K562 (cell line): ENCODE data around the gene NME8. TPM values are rescaled to one million over a fixed set of nuclear protein-coding genes. Genes with fewer than 3 reads are reported as not detected.

Source experiments
- CBFA2T3 ChIP-seq: fragments of 450-650 bp; IDR thresholded peaks from 2 replicates; pipeline ENCODE4 v1.6.1; 2017
- CXXC5 ChIP-seq: fragments of 250-450 bp; sonication (Bioruptor Pico); IDR thresholded peaks from 2 replicates; pipeline ENCODE4 v1.8.0; 2022; ENCODE audit warnings: inconsistent platforms, mild to moderate bottlenecking, moderate library complexity
- FOXJ2 ChIP-seq: fragments of 200-800 bp; sonication (Bioruptor generic); IDR thresholded peaks from 2 replicates; pipeline ENCODE4 v1.6.1; 2016; ENCODE audit warnings: missing genetic modification characterization, missing compliant biosample characterization
- GTF3C2 ChIP-seq: IDR thresholded peaks from 3 replicates; pipeline ENCODE4 v1.6.1; 2011; ENCODE audit warnings: borderline replicate concordance, mild to moderate bottlenecking, moderate library complexity; ENCODE audit not compliant: insufficient read length; ENCODE audit errors: extremely low read depth
- PML ChIP-seq: IDR thresholded peaks from 2 replicates; pipeline ENCODE4 v1.6.1; 2012; ENCODE audit warnings: low read length, inconsistent platforms
- POLR2AphosphoS2 ChIP-seq: IDR thresholded peaks from 2 replicates; pipeline ENCODE4 v1.6.1; 2012; ENCODE audit warnings: low read length, improper control_type of control experiment
- PRPF4 ChIP-seq: fragments of 200-400 bp; formaldehyde crosslinking; IDR thresholded peaks from one replicate; pipeline ENCODE4 v1.6.1; 2017; ENCODE audit warnings: low read length, low read depth, mild to moderate bottlenecking; ENCODE audit not compliant: insufficient read depth, poor library complexity, severe bottlenecking
- RBFOX2 ChIP-seq: fragments of 200-400 bp; formaldehyde crosslinking; IDR thresholded peaks from 2 replicates; pipeline ENCODE4 v1.6.1; 2017; ENCODE audit warnings: low read depth, mild to moderate bottlenecking, low read length, moderate library complexity
- SMARCC2 ChIP-seq: fragments of 450-650 bp; IDR thresholded peaks from 2 replicates; pipeline ENCODE4 v1.6.1; 2017; ENCODE audit warnings: antibody characterized with exemption, moderate library complexity, mild to moderate bottlenecking, low read depth
- SPI1 ChIP-seq: IDR thresholded peaks from 2 replicates; pipeline ENCODE4 v1.6.1; 2011; ENCODE audit warnings: low read depth, low read length, control low read depth, borderline replicate concordance
- SRSF1 ChIP-seq: fragments of 200-400 bp; formaldehyde crosslinking; IDR thresholded peaks from 2 replicates; pipeline ENCODE4 v1.6.1; 2017; ENCODE audit warnings: mild to moderate bottlenecking, low read depth, low read length, moderate library complexity
- TARDBP ChIP-seq: fragments of 450-650 bp; IDR thresholded peaks from 2 replicates; pipeline ENCODE4 v1.6.1; 2016
- TCFL5 ChIP-seq: fragments of 250-450 bp; sonication (Bioruptor Pico); conservative IDR thresholded peaks from 2 replicates; pipeline ENCODE4 v1.6.1; 2021; ENCODE audit warnings: mild to moderate bottlenecking, moderate library complexity, matching md5 sums
- ZBTB7A ChIP-seq: IDR thresholded peaks from 2 replicates; pipeline ENCODE4 v1.6.1; 2011; ENCODE audit warnings: low read depth, mild to moderate bottlenecking, low read length, moderate library complexity, borderline replicate concordance; ENCODE audit not compliant: control insufficient read depth
- ZNF124 ChIP-seq: sonication (generic); formaldehyde crosslinking; IDR thresholded peaks from 2 replicates; pipeline ENCODE4 v1.8.1; 2022; ENCODE audit warnings: missing genetic modification reagents
- polyA plus RNA-seq, 8 experiments: library from polyadenylated mRNA; depleted of rRNA in 4 of 8; stranded (reverse) in 5 of 8; unstranded in 3 of 8; fragments of >200 nt; fragmentation: Nextera tagmentation in 2 of 8; fragmentation: Illumina TruSeq in 1 of 8; extraction: Ambion mirVana in 2 of 8; extraction: Trizol in 1 of 8; gene quantifications; 2 replicates each; pipeline versions ENCODE4 v1.2.1 to v1.2.3, GENCODE V29; 2011 to 2014; ENCODE audit warnings: inconsistent platforms in 1 of 8, missing spikeins in 1 of 8
- total RNA-seq, 7 experiments: library from RNA; depleted of rRNA in 6 of 7; stranded (reverse); fragments of >200 nt in 6 of 7; fragmentation: Illumina TruSeq in 2 of 7; extraction: Trizol in 2 of 7; gene quantifications; 2 replicates each; pipeline versions ENCODE4 v1.2.1 to v1.2.3, GENCODE V29; 2011 to 2021; ENCODE audit warnings: low replicate concordance in 1 of 7
- TF ChIP-seq, protein P1 (sequence below), 2 experiments: fragments of 450-650 bp; formaldehyde crosslinking in 1 of 2; IDR thresholded peaks; 2 replicates each; pipeline versions ENCODE4 v1.4.0 to v1.6.1; 2014 to 2020; ENCODE audit warnings: mild to moderate bottlenecking in 2 of 2, borderline replicate concordance in 1 of 2, low read depth in 1 of 2

The NME8 gene
- total and polyA plus RNA-seq, 9 of the 15 experiments (the other 6 are each of a cell fraction or from before 2014, with no cell fraction given): not detected

DNA sequence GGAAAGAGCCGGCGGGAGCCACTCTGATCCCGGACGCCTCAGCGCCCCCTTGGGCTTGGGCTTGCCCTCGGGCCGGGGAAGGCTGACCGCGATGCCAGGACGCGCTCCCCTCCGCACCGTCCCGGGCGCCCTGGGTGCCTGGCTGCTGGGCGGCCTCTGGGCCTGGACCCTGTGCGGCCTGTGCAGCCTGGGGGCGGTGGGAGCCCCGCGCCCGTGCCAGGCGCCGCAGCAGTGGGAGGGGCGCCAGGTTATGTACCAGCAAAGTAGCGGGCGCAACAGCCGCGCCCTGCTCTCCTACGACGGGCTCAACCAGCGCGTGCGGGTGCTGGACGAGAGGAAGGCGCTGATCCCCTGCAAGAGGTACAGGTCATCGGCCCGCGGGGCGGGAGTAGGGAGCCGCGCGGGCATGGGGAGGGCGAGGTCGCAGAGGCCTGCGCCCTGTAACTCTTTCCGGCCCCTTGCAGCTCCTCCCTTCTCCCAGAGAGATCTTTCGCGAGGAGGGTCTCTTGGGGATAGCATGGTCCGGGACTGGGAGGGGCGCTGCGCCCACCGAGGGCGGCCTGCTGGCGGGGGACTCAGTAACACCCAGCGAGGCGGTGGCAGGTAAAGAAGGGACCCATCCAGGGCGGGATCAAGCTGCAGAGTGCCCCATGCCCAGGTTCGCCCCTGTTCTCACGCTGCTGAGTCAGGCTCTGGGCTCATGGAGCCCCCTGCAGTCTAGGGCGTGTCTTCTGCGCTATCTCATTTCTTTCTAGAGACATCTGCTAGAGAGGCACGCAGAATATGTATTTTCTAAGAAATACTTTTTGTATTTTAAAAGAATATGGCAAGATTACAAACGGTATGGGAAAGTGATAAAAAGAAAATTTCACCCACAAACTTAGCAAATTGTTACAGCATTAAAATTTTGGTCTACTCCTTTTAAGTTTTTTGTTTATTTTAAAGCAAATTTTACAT, 72.7 kb downstream of the NME8 start (continued):
- TF ChIP-seq, protein P1, sequence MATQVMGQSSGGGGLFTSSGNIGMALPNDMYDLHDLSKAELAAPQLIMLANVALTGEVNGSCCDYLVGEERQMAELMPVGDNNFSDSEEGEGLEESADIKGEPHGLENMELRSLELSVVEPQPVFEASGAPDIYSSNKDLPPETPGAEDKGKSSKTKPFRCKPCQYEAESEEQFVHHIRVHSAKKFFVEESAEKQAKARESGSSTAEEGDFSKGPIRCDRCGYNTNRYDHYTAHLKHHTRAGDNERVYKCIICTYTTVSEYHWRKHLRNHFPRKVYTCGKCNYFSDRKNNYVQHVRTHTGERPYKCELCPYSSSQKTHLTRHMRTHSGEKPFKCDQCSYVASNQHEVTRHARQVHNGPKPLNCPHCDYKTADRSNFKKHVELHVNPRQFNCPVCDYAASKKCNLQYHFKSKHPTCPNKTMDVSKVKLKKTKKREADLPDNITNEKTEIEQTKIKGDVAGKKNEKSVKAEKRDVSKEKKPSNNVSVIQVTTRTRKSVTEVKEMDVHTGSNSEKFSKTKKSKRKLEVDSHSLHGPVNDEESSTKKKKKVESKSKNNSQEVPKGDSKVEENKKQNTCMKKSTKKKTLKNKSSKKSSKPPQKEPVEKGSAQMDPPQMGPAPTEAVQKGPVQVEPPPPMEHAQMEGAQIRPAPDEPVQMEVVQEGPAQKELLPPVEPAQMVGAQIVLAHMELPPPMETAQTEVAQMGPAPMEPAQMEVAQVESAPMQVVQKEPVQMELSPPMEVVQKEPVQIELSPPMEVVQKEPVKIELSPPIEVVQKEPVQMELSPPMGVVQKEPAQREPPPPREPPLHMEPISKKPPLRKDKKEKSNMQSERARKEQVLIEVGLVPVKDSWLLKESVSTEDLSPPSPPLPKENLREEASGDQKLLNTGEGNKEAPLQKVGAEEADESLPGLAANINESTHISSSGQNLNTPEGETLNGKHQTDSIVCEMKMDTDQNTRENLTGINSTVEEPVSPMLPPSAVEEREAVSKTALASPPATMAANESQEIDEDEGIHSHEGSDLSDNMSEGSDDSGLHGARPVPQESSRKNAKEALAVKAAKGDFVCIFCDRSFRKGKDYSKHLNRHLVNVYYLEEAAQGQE (IDR thresholded peaks at IDR 0.05; ENCODE audit: borderline replicate concordance): no peak
- TF ChIP-seq, protein P1 (CRISPR knock-in tag; IDR thresholded peaks at IDR 0.05; ENCODE audit: low read depth): no peak
- no peak for TF ChIP-seq PML
- no peak for TF ChIP-seq FOXJ2
- no peak for TF ChIP-seq TCFL5 (CRISPR knock-in tag)
- TF ChIP-seq TARDBP: no peak
- TF ChIP-seq POLR2AphosphoS2: no peak
- peak; percentile 45; the same call in 1 of the 2 replicates for TF ChIP-seq ZBTB7A
- peak; percentile 69; the same call in 1 of the 2 replicates for TF ChIP-seq SMARCC2
- TF ChIP-seq SRSF1: no peak
- no peak for TF ChIP-seq ZNF124
- TF ChIP-seq SPI1: no peak
- TF ChIP-seq CXXC5 (CRISPR knock-in tag): peak; percentile 30; the same call in 1 of the 2 replicates
- TF ChIP-seq CBFA2T3: peak; percentile 74
- no peak for TF ChIP-seq PRPF4
- no peak for TF ChIP-seq GTF3C2
- TF ChIP-seq RBFOX2: peak; percentile 48
